GM18508 (cell line): ENCODE results near the gene SPNS2.

Experiments used
- ATAC-seq: cut with Tn5 transposase; IDR thresholded peaks from one replicate; pipeline ENCODE4 v1.9.1; 2021; ENCODE audit warnings: moderate number of reproducible peaks; ENCODE audit not compliant: insufficient read depth, unreplicated experiment

Gene SPNS2

DNA sequence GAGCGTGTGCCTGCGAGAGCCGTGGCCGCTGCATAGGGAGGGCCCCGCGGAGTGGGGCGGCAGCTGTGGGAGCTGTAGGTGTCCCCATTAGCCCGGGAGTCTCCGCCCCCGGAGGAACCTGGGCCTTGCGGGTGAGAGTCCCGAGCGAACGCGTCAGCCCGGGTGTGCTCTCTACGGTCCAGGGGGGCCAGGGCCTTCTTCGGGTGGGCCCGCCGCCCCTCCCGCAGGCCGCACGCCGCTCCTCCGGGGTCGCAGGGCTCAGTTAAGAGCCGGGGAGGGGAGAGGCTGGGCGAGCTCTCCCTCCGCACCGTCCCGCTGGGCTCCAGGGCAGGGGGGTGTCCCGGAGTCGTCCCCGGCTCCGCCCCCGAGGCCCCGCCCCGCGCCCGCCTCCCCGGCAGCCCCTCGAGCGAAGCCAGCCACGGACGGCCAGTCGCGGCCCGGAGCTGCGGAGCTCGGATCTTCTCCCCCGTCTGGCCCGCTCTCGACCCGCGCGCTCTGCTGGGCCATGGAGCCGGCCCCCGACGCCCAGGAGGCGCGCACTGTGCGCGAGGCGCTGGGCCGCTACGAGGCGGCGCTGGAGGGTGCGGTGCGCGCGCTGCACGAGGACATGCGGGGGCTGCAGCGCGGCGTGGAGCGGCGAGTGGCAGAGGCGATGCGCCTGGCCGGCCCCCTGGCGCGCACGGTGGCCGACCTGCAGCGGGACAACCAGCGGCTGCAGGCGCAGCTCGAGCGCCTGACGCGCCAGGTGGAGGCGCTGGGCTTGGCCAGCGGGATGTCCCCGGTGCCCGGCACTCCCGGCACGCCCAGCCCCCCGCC is 85.6 kb downstream of the SPNS2 start, which contains the start of gene SMTNL2:
TSS of gene SMTNL2 (plus strand) at position 429 of the 816 bp plus-strand sequence. CDS start at position 506, 77 bp downstream.
- ATAC-seq, result no peak

DNA sequence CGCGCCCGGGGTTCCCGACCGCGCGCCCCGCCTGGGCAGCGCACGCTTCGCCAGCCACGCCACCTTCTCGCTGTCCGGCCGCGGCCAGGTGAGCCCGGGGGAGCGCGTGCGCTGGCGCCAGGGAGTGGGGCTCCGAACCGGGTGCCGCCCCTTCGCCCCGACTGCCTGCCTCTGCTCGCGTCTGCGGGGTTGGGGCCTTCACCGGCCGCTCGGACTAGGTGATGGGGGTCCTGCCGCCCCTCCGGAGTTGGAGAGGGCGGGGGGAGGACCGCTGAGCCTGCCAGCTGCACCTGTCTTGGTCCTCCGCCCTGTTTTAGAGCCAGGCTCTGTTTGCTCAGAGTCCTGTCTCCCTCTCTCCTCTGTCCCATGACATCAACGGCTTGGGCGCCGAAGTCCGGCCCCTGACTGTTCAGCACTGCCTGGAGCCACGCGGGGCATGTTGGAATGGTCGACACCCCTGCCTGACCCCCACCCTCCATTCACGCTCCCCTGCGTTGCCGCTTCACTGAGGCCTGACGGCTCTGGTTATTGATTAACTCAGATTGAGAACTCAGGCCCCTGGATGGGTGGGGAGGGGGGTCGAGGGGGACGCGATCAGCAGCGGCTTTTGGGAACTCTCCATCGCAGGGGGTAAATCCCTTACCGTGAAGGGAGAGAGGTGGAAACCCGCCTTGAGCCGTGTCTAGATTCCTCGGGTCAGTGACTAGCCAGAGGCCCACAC is 86.4 kb downstream of the SPNS2 start:
- no peak for ATAC-seq

GRCh38 chr17:4585638-4585994 is 86.9 kb downstream of the SPNS2 start:
- no peak for ATAC-seq

GRCh38 chr17:4586043-4586442 is 87.4 kb downstream of the SPNS2 start:
- ATAC-seq, result no peak

- no peak for ATAC-seq
Measured at GRCh38 chr17:4587195-4587594, 88.5 kb downstream of the SPNS2 start.

GRCh38 chr17:4587803-4588202 is 89.1 kb downstream of the SPNS2 start:
- ATAC-seq, result no peak

DNA sequence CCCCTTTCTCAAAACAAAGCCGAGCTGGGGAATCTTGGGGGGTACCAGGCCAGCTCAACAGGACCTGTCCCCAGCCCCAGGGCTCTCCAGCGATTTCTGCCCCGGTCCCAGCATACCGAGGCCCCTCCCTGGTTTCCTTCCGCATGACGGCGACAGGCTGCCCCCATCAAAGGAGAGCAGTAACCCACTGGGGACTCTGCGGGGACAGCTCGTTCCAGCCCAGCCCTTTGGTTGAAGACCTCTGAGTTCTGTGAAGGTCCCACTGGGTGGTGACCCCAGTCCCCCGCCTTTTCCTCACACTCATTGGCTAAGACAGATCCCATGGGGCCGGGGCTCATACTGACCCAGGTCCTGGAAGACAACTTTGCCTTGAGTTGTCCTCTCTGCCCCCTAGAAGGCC is 89.7 kb downstream of the SPNS2 start:
- ATAC-seq, result no peak
